Tibial artery (tissue), 4 donors: ENCODE data around the gene TICAM1.

Experiments used
- DNase-seq, 2 donors: peaks; one replicate each; pipeline ENCODE4 v3.0.0-alpha.2; 2019
- H3K27ac ChIP-seq, 2 donors: fragments of 200-600 bp; sonication (generic) in 1 of 2; 1 replicate in 1 of 2; 2 replicates in 1 of 2; pipeline ENCODE4 v1.5.1; 2018 to 2019; ENCODE audit warnings: mild to moderate bottlenecking in 1 of 2
- H3K27me3 ChIP-seq, 2 donors: fragments of 200-600 bp; sonication (generic) in 1 of 2; one replicate each; pipeline versions ENCODE4 v1.5.1 to v1.6.0; 2016 to 2019
- H3K36me3 ChIP-seq, 3 donors: fragments of 200-600 bp; sonication (generic) in 2 of 3; one replicate each; pipeline ENCODE4 v1.5.1; 2016 to 2019; ENCODE audit warnings: mild to moderate bottlenecking in 2 of 3
- H3K4me1 ChIP-seq, 4 donors: fragments of 200-600 bp; sonication (generic) in 2 of 4; 1 replicate in 3 of 4; 2 replicates in 1 of 4; pipeline ENCODE4 v1.5.1; 2016 to 2019
- H3K4me3 ChIP-seq, 2 donors: fragments of 200-600 bp; sonication (generic) in 1 of 2; 1 replicate in 1 of 2; 2 replicates in 1 of 2; pipeline ENCODE4 v1.5.1; 2018 to 2019; ENCODE audit warnings: mild to moderate bottlenecking in 2 of 2
- H3K9me3 ChIP-seq, 3 donors: fragments of 200-600 bp; sonication (generic) in 1 of 3; one replicate each; pipeline ENCODE4 v1.5.1; 2016 to 2019
- CTCF ChIP-seq, 2 experiments: fragments of 200-600 bp in 1 of 2; fragments of 450-650 bp in 1 of 2; IDR thresholded peaks; one replicate each; pipeline ENCODE4 v1.5.1; 2017 to 2019; ENCODE audit warnings: antibody characterized with exemption in 2 of 2, mild to moderate bottlenecking in 1 of 2, moderate library complexity in 1 of 2
- intact Hi-C: fragments of 100-400 bp; cut with DNase I; formaldehyde crosslinking; loops from one replicate; pipeline ENCODE4 v1.15.0; 2023; ENCODE audit warnings: low total_unique reads

Gene TICAM1

GRCh38 chr19:4871711-4872110 lies 40.2 kb upstream of the TICAM1 start:
- Histone ChIP-seq H3K4me3 (no peak overlapping the region), H3K27ac (no peak overlapping the region), H3K36me3 (no peaks in the 10 kb centered on the region), H3K27me3 (no peaks in the 10 kb centered on the region), H3K9me3 (no peaks in the 10 kb centered on the region), H3K4me1 (peaks cover 0 to 11% (median 5%) of the 10 kb centered on the region in 4 donors)
- DNase-seq: no peak
- no peak for TF ChIP-seq CTCF (IDR thresholded peaks at IDR 0.05)
- intact Hi-C loops: loop anchor here (2.0 kb wide), 1 partner anchor 39 kb away; no protein-coding TSS in a partner anchor

- H3K27me3 ChIP-seq: no peaks in the 10 kb centered on the region
- no peaks in the 10 kb centered on the region for H3K9me3 ChIP-seq
- no peak overlapping the region for H3K4me3 ChIP-seq
- intact Hi-C loops: loop anchor here (2.0 kb wide), 1 partner anchor 41 kb away; no protein-coding TSS in a partner anchor
- no peaks in the 10 kb centered on the region for H3K36me3 ChIP-seq
- peaks cover 0 to 16% (median 12%) of the 10 kb centered on the region in 4 donors for H3K4me1 ChIP-seq
- no peak overlapping the region for H3K27ac ChIP-seq
- TF ChIP-seq CTCF (IDR thresholded peaks at IDR 0.05): no peak
- DNase-seq: no peak
Measured at GRCh38 chr19:4870025-4870700, 38.7 kb upstream of the TICAM1 start.

GRCh38 chr19:4868286-4868834 lies 36.8 kb upstream of the TICAM1 start:
- intact Hi-C loops: no loop called here
- peak overlapping the region; percentile 76 to 98 for H3K4me3 ChIP-seq

GRCh38 chr19:4867534-4868285 lies 36.2 kb upstream of the TICAM1 start, which contains the start of gene PLIN3:
Gene PLIN3 (minus strand): TSS chr19:4867667. CDS start chr19:4861394, 6,273 bp downstream.
- no peaks in the 10 kb centered on the region for H3K27me3 ChIP-seq
- H3K4me3 ChIP-seq: peak within 1 kb of the TSS; percentile 76 to 98
- TF ChIP-seq CTCF (IDR thresholded peaks at IDR 0.05): no peak
- no peaks in the 10 kb centered on the region for H3K9me3 ChIP-seq
- H3K4me1 ChIP-seq: peaks cover 0 to 16% (median 12%) of the 10 kb centered on the region in 4 donors
- DNase-seq: peak; percentile 98
- peaks cover 0 to 4% (median under 1%) of the 10 kb centered on the region in 3 donors for H3K36me3 ChIP-seq
- peak within 1 kb of the TSS; percentile 86 to 90 for H3K27ac ChIP-seq
- intact Hi-C loops: no loop called here

More at GRCh38 chr19:4868286-4868834, 36.8 kb upstream of the TICAM1 start:
- Histone ChIP-seq H3K27ac (peak overlapping the region; percentile 86 to 90), H3K4me1 (peaks cover 0 to 16% (median 12%) of the 10 kb centered on the region in 4 donors), H3K9me3 (no peaks in the 10 kb centered on the region), H3K36me3 (no peaks in the 10 kb centered on the region), H3K27me3 (no peaks in the 10 kb centered on the region)
- no peak for TF ChIP-seq CTCF (IDR thresholded peaks at IDR 0.05)
- DNase-seq: peak in 1 of 2 donors; percentile 30

- no peaks in the 10 kb centered on the region for H3K27me3 ChIP-seq
- H3K27ac ChIP-seq: peak overlapping the region; percentile 86 to 90
- no peak for TF ChIP-seq CTCF (IDR thresholded peaks at IDR 0.05)
- peaks cover 0 to 8% (median 4%) of the 10 kb centered on the region in 3 donors for H3K36me3 ChIP-seq
- peak overlapping the region; percentile 76 to 98 for H3K4me3 ChIP-seq
- H3K4me1 ChIP-seq: peaks cover 0 to 16% (median 12%) of the 10 kb centered on the region in 4 donors
- peak; percentile 72 to 84 for DNase-seq
- H3K9me3 ChIP-seq: no peaks in the 10 kb centered on the region
- intact Hi-C loops: no loop called here
Measured at GRCh38 chr19:4866595-4867424, 35.3 kb upstream of the TICAM1 start.
